GM19468 (cell line): Measurements from ENCODE around the gene MN1.
"Not testable (repeated sequence)": the region's sequence is repeated elsewhere in the genome, so short reads cannot be mapped to it uniquely, and the experiment has no call there.

ENCODE experiments used
- ATAC-seq: cut with Tn5 transposase; IDR thresholded peaks from one replicate; pipeline ENCODE4 v1.9.1; 2021; ENCODE audit warnings: mild to moderate bottlenecking, moderate library complexity, moderate number of reproducible peaks; ENCODE audit not compliant: unreplicated experiment; ENCODE audit errors: extremely low read depth

MN1 gene

GRCh38 chr22:27747396-27748221 is 53.9 kb downstream of the MN1 start:
- ATAC-seq, result no peak

GRCh38 chr22:27746918-27747317 is 54.6 kb downstream of the MN1 start:
- ATAC-seq, result no peak

- ATAC-seq, result no peak
Measured at GRCh38 chr22:27745809-27746208, 55.7 kb downstream of the MN1 start.

- no peak for ATAC-seq
Measured at GRCh38 chr22:27745154-27745553, 56.4 kb downstream of the MN1 start.

GRCh38 chr22:27744078-27744477 is 57.5 kb downstream of the MN1 start:
- ATAC-seq, result not testable (repeated sequence)

GRCh38 chr22:27740202-27740748 is 61.3 kb downstream of the MN1 start:
- ATAC-seq, result no peak

GRCh38 chr22:27737521-27737920 is 64.0 kb downstream of the MN1 start:
- no peak for ATAC-seq

GRCh38 chr22:27734066-27734465 is 67.5 kb downstream of the MN1 start:
- no peak for ATAC-seq

GRCh38 chr22:27732841-27733240 is 68.7 kb downstream of the MN1 start:
- no peak for ATAC-seq

- ATAC-seq, result no peak
Measured at GRCh38 chr22:27732391-27732790, 69.2 kb downstream of the MN1 start.

- ATAC-seq, result no peak
Measured at GRCh38 chr22:27731621-27732020, 69.9 kb downstream of the MN1 start.

GRCh38 chr22:27730641-27731433 is 70.7 kb downstream of the MN1 start:
- ATAC-seq, result no peak

- no peak for ATAC-seq
Measured at GRCh38 chr22:27729246-27729645, 72.3 kb downstream of the MN1 start.

- no peak for ATAC-seq
Measured at GRCh38 chr22:27727673-27728451, 73.7 kb downstream of the MN1 start.

GRCh38 chr22:27726686-27727449 is 74.7 kb downstream of the MN1 start:
- no peak for ATAC-seq

- ATAC-seq, result no peak
Measured at GRCh38 chr22:27726331-27726685, 75.2 kb downstream of the MN1 start.

- no peak for ATAC-seq
Measured at GRCh38 chr22:27725661-27726060, 75.9 kb downstream of the MN1 start.

- no peak for ATAC-seq
Measured at GRCh38 chr22:27724709-27725108, 76.8 kb downstream of the MN1 start.

GRCh38 chr22:27724157-27724556 is 77.4 kb downstream of the MN1 start:
- ATAC-seq, result no peak

- no peak for ATAC-seq
Measured at GRCh38 chr22:27723708-27724107, 77.8 kb downstream of the MN1 start.
